HCT116 (cell line): ENCODE results near the gene ERC2. TPM values are rescaled to one million over a fixed set of nuclear protein-coding genes. Genes with fewer than 3 reads are reported as not detected.
"Not testable (repeated sequence)": the region's sequence is repeated elsewhere in the genome, so short reads cannot be mapped to it uniquely, and the experiment has no call there.

ENCODE experiments used
- ATAC-seq: fragments of 200-7000 bp; cut with Tn5 transposase; 2 replicates; pipeline ENCODE4 v1.9.1; 2020; ENCODE audit warnings: mild to moderate bottlenecking, moderate library complexity
- BruUV-seq: library from RNA; stranded (reverse); fragments of 400-500 nt; replicated peaks from 2 replicates; lab custom pipeline; 2021; lab: Mats Ljungman, UMichigan
- CTCF ChIA-PET: fragments of 300-600 bp; sonication (Branson Sonifier 250); formaldehyde crosslinking; loops from one replicate; lab custom pipeline; 2021; ENCODE audit warnings: antibody characterized with exemption; lab: Charles Lee
- POLR2A ChIA-PET: fragments of 300-600, 350-600 bp; sonication (Branson Sonifier 250); formaldehyde crosslinking; loops from one replicate; lab custom pipeline; 2021; ENCODE audit warnings: antibody characterized with exemption; lab: Charles Lee
- RAD21 ChIA-PET, 2 experiments: fragments of 300-600 bp; sonication (Branson Sonifier 250); formaldehyde crosslinking; loops; one replicate each; lab custom pipeline; 2023; ENCODE audit warnings: low total read pairs in 2 of 2; ENCODE audit not compliant: uncharacterized antibody in 2 of 2, unreplicated experiment in 2 of 2, low non-redundant PET in 1 of 2; lab: Charles Lee
- DNase-seq: peaks from one replicate; pipeline ENCODE4 v3.0.0-alpha.2; 2010; ENCODE audit warnings: low read depth, low spot score
- H2AFZ ChIP-seq: fragments of 200-600 bp; shearing (Covaris generic), sonication (generic); 2 replicates; pipeline ENCODE4 v1.6.1; 2017; ENCODE audit warnings: low read depth, mixed run types, mixed read lengths, antibody characterized with exemption, low read length; ENCODE audit not compliant: poor library complexity, severe bottlenecking
- H3K27ac ChIP-seq: 2 replicates; pipeline ENCODE4 v1.5.1; 2012; ENCODE audit warnings: low read depth, low read length
- H3K27me3 ChIP-seq: fragments of 200-600 bp; sonication (generic); 2 replicates; pipeline ENCODE4 v1.6.1; 2016; ENCODE audit warnings: mixed run types, low read length, mixed read lengths; ENCODE audit not compliant: insufficient read depth
- H3K36me3 ChIP-seq, 2 experiments: fragments of 200-500 bp in 1 of 2; fragments of 200-600 bp in 1 of 2; sonication (Bioruptor generic) in 1 of 2; sonication (generic) in 1 of 2; 2 replicates each; pipeline versions ENCODE4 v1.5.1 to v1.6.1; 2014 to 2016; ENCODE audit warnings: low read length in 2 of 2, inconsistent platforms in 1 of 2, mixed read lengths in 1 of 2, mixed run types in 1 of 2; ENCODE audit not compliant: insufficient read depth in 2 of 2, control insufficient read depth in 1 of 2
- H3K4me1 ChIP-seq, 2 experiments: fragments of 200-600 bp in 1 of 2; sonication (generic) in 1 of 2; 2 replicates each; pipeline versions ENCODE4 v1.5.1 to v1.6.1; 2012 to 2017; ENCODE audit warnings: low read length in 2 of 2, inconsistent platforms in 1 of 2, mild to moderate bottlenecking in 1 of 2, mixed read lengths in 1 of 2, mixed run types in 1 of 2, moderate library complexity in 1 of 2; ENCODE audit not compliant: insufficient read depth in 2 of 2, control insufficient read depth in 1 of 2
- H3K4me2 ChIP-seq: fragments of 200-600 bp; sonication (generic); 2 replicates; pipeline ENCODE4 v1.6.1; 2017; ENCODE audit warnings: mixed run types, low read length, mixed read lengths
- H3K4me3 ChIP-seq, 2 experiments: fragments of 200-600 bp in 1 of 2; sonication (generic) in 1 of 2; replicated peaks in 1 of 2; 2 replicates each; pipeline ENCODE4 v1.5.1; 2011 to 2016; ENCODE audit warnings: low read length in 2 of 2, control low read depth in 1 of 2, low read depth in 1 of 2, mild to moderate bottlenecking in 1 of 2, mixed read lengths in 1 of 2, mixed run types in 1 of 2
- H3K79me2 ChIP-seq: fragments of 200-600 bp; sonication (generic); 2 replicates; pipeline ENCODE4 v1.6.1; 2017; ENCODE audit warnings: mild to moderate bottlenecking, mixed run types, low read length, moderate library complexity, mixed read lengths; ENCODE audit not compliant: insufficient read depth
- H3K9ac ChIP-seq: fragments of 200-600 bp; sonication (generic); 2 replicates; pipeline ENCODE4 v1.6.1; 2016; ENCODE audit warnings: low read length, mixed read lengths
- H3K9me2 ChIP-seq: fragments of 200-600 bp; sonication (generic), shearing (Covaris generic); 2 replicates; pipeline ENCODE4 v1.6.1; 2017; ENCODE audit warnings: mixed run types, mild to moderate bottlenecking, moderate library complexity; ENCODE audit not compliant: insufficient read depth
- H3K9me3 ChIP-seq, 2 experiments: fragments of 200-500 bp in 1 of 2; fragments of 200-600 bp in 1 of 2; sonication (Bioruptor generic) in 1 of 2; sonication (generic) in 1 of 2; 2 replicates each; pipeline ENCODE4 v1.6.1; 2014 to 2017; ENCODE audit warnings: low read length in 2 of 2, mixed read lengths in 2 of 2, inconsistent platforms in 1 of 2, low read depth in 1 of 2, mild to moderate bottlenecking in 1 of 2, mixed run types in 1 of 2, moderate library complexity in 1 of 2; ENCODE audit not compliant: control insufficient read depth in 1 of 2, insufficient read depth in 1 of 2
- H4K20me1 ChIP-seq: fragments of 200-600 bp; sonication (generic), shearing (Covaris generic); 2 replicates; pipeline ENCODE4 v1.6.1; 2017; ENCODE audit warnings: mixed run types, mild to moderate bottlenecking, moderate library complexity; ENCODE audit not compliant: insufficient read depth
- EGR1 ChIP-seq: IDR thresholded peaks from 2 replicates; pipeline ENCODE4 v1.6.1; 2012; ENCODE audit warnings: low read depth
- MAX ChIP-seq: IDR thresholded peaks from 2 replicates; pipeline ENCODE4 v1.6.1; 2012
- ZBTB33 ChIP-seq: IDR thresholded peaks from 2 replicates; pipeline ENCODE4 v1.6.1; 2011; ENCODE audit warnings: mild to moderate bottlenecking, low read length, moderate library complexity; ENCODE audit not compliant: insufficient replicate concordance; ENCODE audit errors: extremely low read depth
- ZNF274 ChIP-seq: fragments of 200-500 bp; sonication (Bioruptor generic); IDR thresholded peaks from 2 replicates; pipeline ENCODE4 v1.6.1; 2014; ENCODE audit warnings: mild to moderate bottlenecking, low read depth, low read length, inconsistent platforms
- intact Hi-C: fragments of 100-400 bp; cut with micrococcal nuclease; formaldehyde crosslinking; loops from 2 replicates; pipeline ENCODE4 v1.10.0; 2022
- total RNA-seq: library from RNA; stranded (reverse); gene quantifications from one replicate; pipeline ENCODE4 v1.2.1, GENCODE V29; 2021; ENCODE audit not compliant: unreplicated experiment

ERC2 gene
- total RNA-seq, 1 experiment from 2014 or later, result not detected

- no peak for TF ChIP-seq ZBTB33
- no peak for TF ChIP-seq EGR1
- no peak for TF ChIP-seq MAX
- TF ChIP-seq ZNF274, result no peak
Measured at GRCh38 chr3:56019490-56020146, 448.6 kb downstream of the ERC2 start (continued).

- H4K20me1 ChIP-seq, ATAC-seq, H3K4me1 ChIP-seq, H3K27me3 ChIP-seq, RAD21 ChIA-PET, intact Hi-C loops, H3K9me3 ChIP-seq, CTCF ChIA-PET, H3K79me2 ChIP-seq, POLR2A ChIA-PET, BruUV-seq, H3K27ac ChIP-seq, H3K4me2 ChIP-seq, H3K9ac ChIP-seq, H3K4me3 ChIP-seq, H3K36me3 ChIP-seq, H3K9me2 ChIP-seq, DNase-seq, H2AFZ ChIP-seq: not testable (repeated sequence)
Measured at GRCh38 chr3:56015374-56015773, 452.9 kb downstream of the ERC2 start.
